Adipose tissue (tissue), 3 donors: ENCODE measurements around the gene SCN7A. TPM values are rescaled to one million over a fixed set of nuclear protein-coding genes. Genes with fewer than 3 reads are reported as not detected.
"Not testable (repeated sequence)": the region's sequence is repeated elsewhere in the genome, so short reads cannot be mapped to it uniquely, and the experiment has no call there.

Source experiments
- H3K27ac ChIP-seq: one replicate; pipeline ENCODE4 v1.5.1; 2013; ENCODE audit warnings: low read depth, low read length
- WGBS, 3 donors: extraction: QIAGEN DNeasy Blood & Tissue Kit; methylation state at CpG; one replicate each; pipeline ENCODE4 v1.1.7; 2013; 5-methylcytosine and 5-hydroxymethylcytosine counted together
- polyA plus RNA-seq, 3 donors: library from polyadenylated mRNA; stranded (reverse); fragments of 200-250 nt; gene quantifications; one replicate each; pipeline ENCODE4 v1.2.3, GENCODE V29; 2013
- donor health status: healthy with polysubstance abuse.
- donor health status: Bipolar disorder and iron deficiency.
- donor health status: healthy.

Gene SCN7A
- polyA plus RNA-seq, 3 donors = 0.80 to 2.5 (median 1.9) TPM

- H3K27ac ChIP-seq = no peak overlapping the region
Observed at GRCh38 chr2:166373539-166373938, 120.5 kb downstream of the SCN7A start.

DNA sequence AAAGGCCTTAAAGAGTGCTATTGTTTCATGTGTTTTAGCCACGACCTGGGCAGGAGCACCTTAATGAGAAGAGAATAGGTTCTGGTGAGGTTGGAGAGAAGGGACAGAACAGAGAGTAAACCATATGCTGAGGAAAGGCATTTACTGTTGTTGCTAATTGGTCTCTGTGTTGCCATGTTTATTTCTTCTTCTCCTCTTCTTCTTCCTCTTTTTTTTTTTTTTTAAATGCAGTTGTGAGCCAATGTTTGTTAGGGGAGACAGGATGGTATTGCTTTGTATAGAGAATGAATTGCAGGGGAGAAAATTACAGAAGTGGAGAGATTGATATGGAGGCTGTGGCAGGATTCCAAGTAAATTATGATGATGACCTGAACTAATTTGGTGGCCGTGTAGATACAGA is 120.9 kb downstream of the SCN7A start:
- 39 to 57% (median 46%) methylated on average over 2 of the region's 2 CpGs for WGBS, 3 donors
- H3K27ac ChIP-seq = no peak overlapping the region

DNA sequence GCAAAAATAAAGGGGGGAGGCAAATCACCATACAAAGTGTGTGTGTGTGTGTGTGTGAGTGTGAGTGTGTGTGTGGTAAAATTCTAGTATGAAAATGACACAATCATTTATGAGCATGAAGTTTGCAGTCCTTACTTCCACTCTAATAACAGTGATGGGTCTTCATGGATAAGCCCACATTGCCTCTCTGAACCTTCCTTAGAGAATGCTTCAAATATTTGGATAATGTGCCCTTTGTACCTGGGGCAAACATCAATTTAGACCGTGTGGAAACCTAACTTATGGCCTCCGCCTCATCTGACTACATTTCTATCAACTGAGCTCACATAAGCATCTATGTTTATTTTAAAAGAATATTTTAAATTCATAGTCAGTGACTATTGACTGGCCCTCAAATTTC is 122.0 kb downstream of the SCN7A start:
- 62 to 82% (median 80%) methylated on average over 2 of the region's 2 CpGs for WGBS, 3 donors

DNA sequence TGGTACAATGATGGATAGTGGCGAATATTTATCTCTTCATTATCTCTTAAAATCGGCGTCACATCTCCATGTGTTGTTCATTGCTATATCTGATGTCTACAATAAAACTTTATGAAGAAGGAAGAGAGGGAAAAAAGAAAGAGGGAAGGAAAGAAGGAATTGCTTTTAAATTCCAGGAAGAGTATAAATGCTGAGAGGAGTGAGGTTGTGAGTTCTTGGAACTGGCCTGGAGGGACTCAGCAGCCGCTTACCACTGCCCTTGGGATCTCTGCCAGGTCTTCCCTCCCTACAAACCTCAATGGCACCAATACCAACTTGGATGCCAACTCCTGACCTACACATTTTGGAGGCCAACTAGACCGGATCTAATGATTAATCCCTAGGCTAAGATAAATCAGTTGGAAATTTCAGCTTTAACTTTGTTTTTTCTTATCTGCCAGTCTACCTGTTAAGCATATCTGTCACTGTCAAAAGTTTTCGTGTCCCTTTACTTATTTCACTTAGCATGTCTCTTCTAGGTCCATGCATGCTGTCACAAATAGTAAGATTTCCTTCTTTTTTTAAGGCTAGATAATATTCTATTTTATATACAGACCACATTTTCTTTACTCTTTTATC is 128.1 kb downstream of the SCN7A start:
- H3K27ac ChIP-seq = no peak overlapping the region
- 40 to 71% (median 67%) methylated on average over 6 of the region's 6 CpGs for WGBS, 3 donors

More for the DNA sequence above, 122.0 kb downstream of the SCN7A start:
- H3K27ac ChIP-seq = no peak overlapping the region

DNA sequence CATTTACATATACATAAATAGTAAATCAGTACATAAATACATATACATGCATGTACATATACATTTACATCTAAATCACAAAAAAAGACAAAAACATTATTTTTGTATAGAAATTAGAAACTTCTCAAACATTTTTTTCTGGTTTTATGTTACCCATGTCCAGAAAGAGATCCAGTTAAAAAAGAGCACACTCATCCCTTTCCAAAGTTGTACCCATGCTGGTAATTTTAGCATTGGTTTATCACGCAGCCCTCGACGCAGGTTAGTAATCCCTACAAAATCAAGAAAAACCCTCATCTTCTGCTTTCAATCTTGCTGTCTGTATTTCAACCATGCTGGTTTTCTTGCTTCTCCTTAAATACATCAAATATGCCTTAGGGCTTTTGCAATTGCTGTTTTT is 128.8 kb downstream of the SCN7A start:
- H3K27ac ChIP-seq = no peak overlapping the region
- 94 to 97% (median 96%) methylated on average over 3 of the region's 3 CpGs for WGBS, 3 donors

- no peak overlapping the region for H3K27ac ChIP-seq
- WGBS, 3 donors = 93 to 96% (median 93%) methylated on average over 9 of the region's 9 CpGs
Observed at GRCh38 chr2:166364476-166365161, 129.4 kb downstream of the SCN7A start.

GRCh38 chr2:166361351-166362153 is 132.5 kb downstream of the SCN7A start:
- no peak overlapping the region for H3K27ac ChIP-seq
- 52 to 72% (median 70%) methylated on average over 3 of the region's 3 CpGs for WGBS, 3 donors

GRCh38 chr2:166360906-166361305 is 133.1 kb downstream of the SCN7A start:
- no peak overlapping the region for H3K27ac ChIP-seq
- 36 to 76% (median 72%) methylated on average over 2 of the region's 2 CpGs for WGBS, 3 donors

DNA sequence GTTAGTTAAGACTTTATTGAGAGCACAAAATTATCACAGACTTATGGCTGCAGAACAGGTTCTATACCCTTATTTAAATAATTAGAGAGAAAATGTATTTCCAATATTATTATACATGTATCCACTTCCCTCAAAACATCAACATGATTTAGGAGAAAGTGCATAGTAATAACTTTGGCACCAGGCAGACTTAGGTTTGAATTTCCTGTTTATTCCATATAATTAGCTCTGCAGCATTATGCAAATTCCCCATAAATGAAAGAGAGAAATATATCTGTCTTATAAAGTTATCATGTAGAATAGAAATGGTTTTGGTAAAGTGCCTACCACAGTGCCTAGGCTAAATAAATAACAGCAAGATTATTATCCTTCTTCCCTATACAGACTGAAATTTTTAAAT is 133.6 kb downstream of the SCN7A start:
- no peak overlapping the region for H3K27ac ChIP-seq

- not testable (repeated sequence) for H3K27ac ChIP-seq
- 93 to 95% (median 95%) methylated on average over 4 of the region's 4 CpGs for WGBS, 3 donors
Observed at GRCh38 chr2:166357950-166358321, 136.1 kb downstream of the SCN7A start.

DNA sequence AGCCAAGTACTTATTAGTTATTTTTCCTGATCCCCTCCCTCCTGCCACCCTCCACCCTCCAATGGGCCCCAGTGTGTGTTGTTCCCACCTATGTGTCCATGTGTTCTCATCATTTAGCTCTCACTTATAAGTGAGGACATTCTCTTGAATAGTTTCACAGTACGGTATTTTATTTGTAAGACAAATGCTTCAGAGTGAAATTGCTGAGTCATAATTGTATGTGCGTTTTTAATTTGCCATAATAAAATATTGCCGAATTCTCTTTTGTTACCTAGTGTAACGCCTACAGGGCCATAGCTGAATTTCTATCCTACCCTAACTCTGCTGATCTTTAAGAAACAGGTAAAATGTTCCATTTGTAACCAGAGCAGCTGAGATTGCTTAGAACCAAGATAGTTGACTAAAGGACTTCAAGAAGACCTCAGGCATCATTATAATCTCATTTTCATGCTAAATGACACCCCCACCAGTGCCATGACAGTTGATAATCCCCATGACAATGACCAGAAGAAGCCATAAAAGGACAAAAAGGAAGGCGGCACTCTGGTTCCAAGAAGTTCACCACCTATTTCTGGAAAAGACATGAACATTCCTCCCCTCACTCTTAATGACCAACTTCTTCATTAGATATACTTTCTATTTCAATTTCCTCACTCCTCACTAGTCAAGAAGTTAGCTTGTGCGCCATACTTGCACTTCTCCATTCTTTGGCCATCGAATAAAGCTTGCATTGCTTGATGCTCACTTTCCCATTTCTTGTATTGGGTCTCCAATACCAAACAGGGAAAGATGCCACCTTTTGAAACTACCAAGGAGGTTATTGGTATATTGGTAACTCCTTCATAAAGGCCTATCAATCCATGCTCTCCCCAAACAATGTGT is 136.7 kb downstream of the SCN7A start:
- no peak overlapping the region for H3K27ac ChIP-seq
- 93 to 96% (median 96%) methylated on average over 7 of the region's 7 CpGs for WGBS, 3 donors

Other genes starting within 250 kb of the SCN7A start
- gene SCN9A, start 118.3 kb downstream of the SCN7A start, polyA plus RNA-seq = 1 to 10 TPM in 1 of 3 donors, under 1 TPM in 2; 0.45 to 1.6 (median 0.46) TPM